Measurements from ENCODE around the gene RGS13.

DNA sequence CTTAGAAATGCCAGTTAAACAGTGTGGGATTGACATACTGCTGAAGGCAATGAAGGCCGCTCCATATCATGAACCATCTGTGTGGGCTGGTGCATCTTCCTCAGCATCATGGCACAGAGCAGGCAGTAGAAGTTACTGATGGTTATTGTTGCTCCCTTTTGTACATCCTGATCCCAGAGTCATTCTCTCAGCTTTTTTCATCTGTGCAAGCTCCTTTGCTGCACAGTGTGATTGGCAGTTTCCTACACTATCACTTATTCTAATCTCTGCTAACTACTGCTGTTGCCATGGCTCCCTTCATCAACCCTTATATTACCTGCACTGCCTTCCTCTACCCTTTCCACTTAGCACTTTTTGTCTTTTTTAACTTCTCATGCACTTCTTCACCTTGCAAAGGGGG is 16.2 kb downstream of the RGS13 start:
- TF ChIP-seq GATA2 (IDR thresholded peaks at IDR 0.05; ENCODE audit: low read depth, low read length) (no peak), GATA3 (IDR thresholded peaks at IDR 0.05; ENCODE audit: low read depth, low read length) (no peak)

Measured in SH-SY5Y (cell line).